ENCODE measurements around the gene BCL10. TPM values are rescaled to one million over a fixed set of nuclear protein-coding genes. Genes with fewer than 3 reads are reported as not detected.

BCL10 gene
- total RNA-seq, 1 experiment from 2014 or later: 43.9 TPM

DNA sequence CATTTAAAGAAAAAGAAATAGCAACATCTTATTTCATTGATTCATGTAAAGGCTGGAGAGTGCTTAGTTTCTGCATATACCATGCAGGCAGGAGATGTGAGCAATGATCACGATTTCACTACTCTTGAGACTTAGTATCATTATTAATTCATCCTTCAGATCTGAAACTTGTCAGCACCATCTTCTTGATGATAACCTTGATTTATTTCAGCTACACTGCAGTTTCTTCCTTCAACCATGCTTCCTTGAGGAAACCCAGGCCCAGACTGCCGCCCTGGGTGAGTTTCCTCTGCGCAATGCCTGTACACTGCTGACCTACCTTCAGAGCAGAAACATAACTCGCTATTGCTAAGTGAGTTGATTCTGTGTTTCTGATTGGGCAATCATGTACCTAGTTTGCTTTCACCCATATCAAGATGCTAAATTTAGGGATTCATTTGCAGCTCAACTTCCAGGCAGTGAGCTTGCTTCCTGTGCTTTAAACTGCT is 13.5 kb upstream of the BCL10 start:
- ChIA-PET CTCF (interaction anchor here (0.5 to 1.4 kb wide), 5 partner anchors 10 to 389 kb away, joined by 3 to 4 read pairs (median 3); partner anchors contain the start of gene C1orf52), POLR2A (interaction anchor here (0.7 to 12.2 kb wide), 11 partner anchors 8 to 613 kb away, joined by 3 to 271 read pairs (median 5); partner anchors contain the start of genes BCL10 and C1orf52)
- H3K36me3 Mint-ChIP-seq (ENCODE audit: insufficient read depth, unreplicated experiment): peaks cover 11% of the 10 kb centered on the region
- BruUV-seq (replicated peaks): TSS peak; percentile 75
- TF ChIP-seq, protein P1, sequence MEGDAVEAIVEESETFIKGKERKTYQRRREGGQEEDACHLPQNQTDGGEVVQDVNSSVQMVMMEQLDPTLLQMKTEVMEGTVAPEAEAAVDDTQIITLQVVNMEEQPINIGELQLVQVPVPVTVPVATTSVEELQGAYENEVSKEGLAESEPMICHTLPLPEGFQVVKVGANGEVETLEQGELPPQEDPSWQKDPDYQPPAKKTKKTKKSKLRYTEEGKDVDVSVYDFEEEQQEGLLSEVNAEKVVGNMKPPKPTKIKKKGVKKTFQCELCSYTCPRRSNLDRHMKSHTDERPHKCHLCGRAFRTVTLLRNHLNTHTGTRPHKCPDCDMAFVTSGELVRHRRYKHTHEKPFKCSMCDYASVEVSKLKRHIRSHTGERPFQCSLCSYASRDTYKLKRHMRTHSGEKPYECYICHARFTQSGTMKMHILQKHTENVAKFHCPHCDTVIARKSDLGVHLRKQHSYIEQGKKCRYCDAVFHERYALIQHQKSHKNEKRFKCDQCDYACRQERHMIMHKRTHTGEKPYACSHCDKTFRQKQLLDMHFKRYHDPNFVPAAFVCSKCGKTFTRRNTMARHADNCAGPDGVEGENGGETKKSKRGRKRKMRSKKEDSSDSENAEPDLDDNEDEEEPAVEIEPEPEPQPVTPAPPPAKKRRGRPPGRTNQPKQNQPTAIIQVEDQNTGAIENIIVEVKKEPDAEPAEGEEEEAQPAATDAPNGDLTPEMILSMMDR (IDR thresholded peaks at IDR 0.05; ENCODE audit: unreplicated experiment): no peak
- H3K27ac Mint-ChIP-seq (ENCODE audit: low read depth, unreplicated experiment): peak overlapping the region; percentile 69
- H3K4me1 Mint-ChIP-seq (ENCODE audit: insufficient read depth, unreplicated experiment): peaks cover 24% of the 10 kb centered on the region
- H3K27me3 Mint-ChIP-seq (ENCODE audit: insufficient read depth, unreplicated experiment): no peaks in the 10 kb centered on the region
- peak overlapping the region; percentile 6 for H3K4me3 Mint-ChIP-seq (ENCODE audit: unreplicated experiment)
- DNase-seq (ENCODE audit: unreplicated experiment): peak; percentile 48
- intact Hi-C loops (cut with micrococcal nuclease): no loop called here
- H3K9me3 Mint-ChIP-seq (ENCODE audit: unreplicated experiment): no peaks in the 10 kb centered on the region

DNA sequence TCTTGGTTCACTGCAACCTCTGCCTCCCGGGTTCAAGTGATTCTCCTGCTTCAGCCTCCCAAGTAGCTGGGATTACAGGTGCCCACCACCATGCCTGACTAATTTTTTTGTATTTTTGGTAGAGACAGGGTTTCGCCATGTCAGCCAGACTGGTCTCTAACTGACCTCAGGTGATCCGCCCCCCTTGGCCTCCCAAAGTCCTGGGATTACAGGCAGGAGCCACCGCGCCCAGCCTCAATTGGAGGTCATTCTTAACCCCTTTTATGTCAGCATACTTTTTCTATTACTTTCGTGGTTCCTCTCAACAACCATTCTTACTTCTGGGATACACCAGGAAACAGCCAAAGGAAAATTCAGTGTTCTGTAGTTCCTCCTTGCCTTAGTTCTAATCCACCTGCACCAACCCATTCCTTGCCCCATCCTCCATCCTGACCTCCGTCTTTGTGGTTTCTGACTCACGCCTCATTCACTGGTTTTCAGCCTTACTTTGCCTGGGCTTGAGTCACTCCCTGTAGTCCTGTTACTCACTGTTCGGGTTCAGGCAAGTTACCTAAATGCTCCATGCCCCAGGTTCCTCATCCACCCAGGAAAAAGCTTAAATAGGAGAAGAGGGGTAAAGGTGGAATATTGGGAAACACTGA is 12.9 kb upstream of the BCL10 start:
- intact Hi-C loops (cut with micrococcal nuclease): no loop called here
- Mint-ChIP-seq H3K36me3 (ENCODE audit: insufficient read depth, unreplicated experiment) (peaks cover 11% of the 10 kb centered on the region), H3K27ac (ENCODE audit: low read depth, unreplicated experiment) (peak overlapping the region; percentile 69), H3K4me3 (ENCODE audit: unreplicated experiment) (peak overlapping the region; percentile 6), H3K27me3 (ENCODE audit: insufficient read depth, unreplicated experiment) (no peaks in the 10 kb centered on the region), H3K9me3 (ENCODE audit: unreplicated experiment) (no peaks in the 10 kb centered on the region), H3K4me1 (ENCODE audit: insufficient read depth, unreplicated experiment) (peaks cover 24% of the 10 kb centered on the region)
- POLR2A ChIA-PET: interaction anchor here (0.9 to 12.2 kb wide), 8 partner anchors 8 to 173 kb away, joined by 3 to 271 read pairs (median 8); partner anchors contain the start of genes BCL10 and C1orf52
- peak; percentile 98 for DNase-seq (ENCODE audit: unreplicated experiment)
- TF ChIP-seq, protein P1 (IDR thresholded peaks at IDR 0.05; ENCODE audit: unreplicated experiment): no peak
- CTCF ChIA-PET: interaction anchor here (0.6 to 1.3 kb wide), 5 partner anchors 8 to 889 kb away, joined by 3 read pairs; no protein-coding TSS in a partner anchor
- no TSS peak for BruUV-seq (replicated peaks)

GRCh38 chr1:85284202-85284601 is 7.8 kb upstream of the BCL10 start:
- intact Hi-C loops (cut with micrococcal nuclease): no loop called here
- BruUV-seq (replicated peaks): no TSS peak
- Mint-ChIP-seq H3K27me3 (ENCODE audit: insufficient read depth, unreplicated experiment) (no peaks in the 10 kb centered on the region), H3K36me3 (ENCODE audit: insufficient read depth, unreplicated experiment) (no peaks in the 10 kb centered on the region), H3K4me3 (ENCODE audit: unreplicated experiment) (no peak overlapping the region), H3K4me1 (ENCODE audit: insufficient read depth, unreplicated experiment) (peaks cover 14% of the 10 kb centered on the region), H3K9me3 (ENCODE audit: unreplicated experiment) (no peaks in the 10 kb centered on the region), H3K27ac (ENCODE audit: low read depth, unreplicated experiment) (no peak overlapping the region)
- ChIA-PET CTCF (interaction anchor here (0.7 kb wide), 1 partner anchor 81 kb away, joined by 3 read pairs; no protein-coding TSS in a partner anchor), POLR2A (interaction anchor here (0.7 to 0.8 kb wide), 2 partner anchors 8 to 101 kb away, joined by 3 read pairs; partner anchors contain the start of gene BCL10)
- DNase-seq (ENCODE audit: unreplicated experiment): no peak
- TF ChIP-seq, protein P1 (IDR thresholded peaks at IDR 0.05; ENCODE audit: unreplicated experiment): no peak

DNA sequence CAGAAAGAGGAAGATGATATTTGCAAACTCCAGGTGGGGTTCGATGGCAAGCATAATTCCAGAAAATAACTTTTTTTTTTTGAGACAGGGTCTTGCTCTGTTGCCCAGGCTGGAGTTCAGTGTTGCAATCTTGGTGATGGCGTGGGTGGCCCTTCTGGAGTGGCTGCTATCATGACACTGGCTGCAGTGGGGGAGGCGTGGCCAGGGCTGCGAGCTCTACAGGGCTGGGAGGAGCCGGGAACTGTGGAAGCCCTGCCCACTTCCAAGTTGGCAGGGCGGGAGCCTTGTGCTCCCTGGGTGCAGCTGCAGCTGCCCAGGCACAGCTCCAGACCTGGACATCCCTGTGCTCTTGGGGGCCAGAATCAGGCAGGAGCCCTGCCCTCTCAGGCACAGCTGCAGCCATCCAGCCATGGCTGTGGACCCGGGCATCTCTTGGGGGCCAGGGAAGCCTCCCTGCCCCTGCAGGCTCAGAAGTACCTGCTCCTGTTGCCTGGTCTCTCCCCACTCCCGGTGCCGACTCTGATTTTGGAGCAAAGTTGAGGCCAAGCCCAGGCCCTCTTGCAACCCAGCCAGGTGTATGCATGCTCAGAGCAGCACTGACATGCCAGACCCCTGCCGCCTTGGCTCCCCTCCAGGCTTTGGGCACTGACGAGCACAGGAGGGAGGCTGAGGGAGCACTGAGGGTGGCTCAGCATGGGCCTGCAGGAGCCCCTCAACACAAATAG is 7.2 kb upstream of the BCL10 start:
- ChIA-PET POLR2A (interaction anchor here (0.7 to 0.8 kb wide), 2 partner anchors 7 to 197 kb away, joined by 3 read pairs; partner anchors contain the start of gene BCL10), CTCF (interaction anchor here (0.6 to 0.8 kb wide), 2 partner anchors 102 to 129 kb away, joined by 3 read pairs; no protein-coding TSS in a partner anchor)

More for the DNA sequence above, 7.2 kb upstream of the BCL10 start:
- intact Hi-C loops (cut with micrococcal nuclease): no loop called here
- H3K27me3 Mint-ChIP-seq (ENCODE audit: insufficient read depth, unreplicated experiment): no peaks in the 10 kb centered on the region
- no peaks in the 10 kb centered on the region for H3K9me3 Mint-ChIP-seq (ENCODE audit: unreplicated experiment)
- peaks cover 19% of the 10 kb centered on the region for H3K4me1 Mint-ChIP-seq (ENCODE audit: insufficient read depth, unreplicated experiment)
- no peak overlapping the region for H3K4me3 Mint-ChIP-seq (ENCODE audit: unreplicated experiment)
- H3K27ac Mint-ChIP-seq (ENCODE audit: low read depth, unreplicated experiment): no peak overlapping the region
- H3K36me3 Mint-ChIP-seq (ENCODE audit: insufficient read depth, unreplicated experiment): no peaks in the 10 kb centered on the region
- TF ChIP-seq, protein P1 (IDR thresholded peaks at IDR 0.05; ENCODE audit: unreplicated experiment): no peak
- peak; percentile 54 for DNase-seq (ENCODE audit: unreplicated experiment)
- no TSS peak for BruUV-seq (replicated peaks)
